ENCODE data around the gene TUBD1. TPM values are rescaled to one million over a fixed set of nuclear protein-coding genes. Genes with fewer than 3 reads are reported as not detected.
"Not testable (repeated sequence)": the region's sequence is repeated elsewhere in the genome, so short reads cannot be mapped to it uniquely, and the experiment has no call there.

The TUBD1 gene
- total RNA-seq, 1 donor from 2014 or later: 9.0 TPM

DNA sequence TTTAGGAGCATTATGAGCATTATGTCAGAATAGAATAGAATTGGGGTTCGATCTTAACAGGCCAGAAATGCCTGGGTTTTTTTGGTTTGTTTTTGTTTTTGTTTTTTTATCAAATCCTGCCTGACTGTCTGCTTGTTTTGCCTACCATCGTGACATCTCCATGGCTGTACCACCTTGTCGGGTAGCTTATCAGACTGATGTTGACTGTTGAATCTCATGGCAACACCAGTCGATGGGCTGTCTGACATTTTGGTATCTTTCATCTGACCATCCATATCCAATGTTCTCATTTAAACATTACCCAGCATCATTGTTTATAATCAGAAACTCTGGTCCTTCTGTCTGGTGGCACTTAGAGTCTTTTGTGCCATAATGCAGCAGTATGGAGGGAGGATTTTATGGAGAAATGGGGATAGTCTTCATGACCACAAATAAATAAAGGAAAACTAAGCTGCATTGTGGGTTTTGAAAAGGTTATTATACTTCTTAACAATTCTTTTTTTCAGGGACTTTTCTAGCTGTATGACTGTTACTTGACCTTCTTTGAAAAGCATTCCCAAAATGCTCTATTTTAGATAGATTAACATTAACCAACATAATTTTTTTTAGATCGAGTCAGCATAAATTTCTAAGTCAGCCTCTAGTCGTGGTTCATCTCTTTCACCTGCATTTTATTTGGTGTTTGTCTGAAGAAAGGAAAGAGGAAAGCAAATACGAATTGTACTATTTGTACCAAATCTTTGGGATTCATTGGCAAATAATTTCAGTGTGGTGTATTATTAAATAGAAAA lies 51.5 kb downstream of the TUBD1 start:
- Mint-ChIP-seq H3K27ac (ENCODE audit: unreplicated experiment) (peak overlapping the region; percentile 100), H3K36me3 (ENCODE audit: low read depth, unreplicated experiment) (peaks cover 41% of the 10 kb centered on the region), H3K4me3 (ENCODE audit: unreplicated experiment) (peak overlapping the region; percentile 98), H3K4me1 (ENCODE audit: low read depth, unreplicated experiment) (peaks cover 21% of the 10 kb centered on the region)
- H3K9me3 Mint-ChIP-seq (ENCODE audit: unreplicated experiment); FAIRE-seq; H2AFZ ChIP-seq (ENCODE audit: low read depth, low read length); DNase-seq (ENCODE audit: low read depth); H3K9me3 ChIP-seq (ENCODE audit: insufficient read depth, low read depth, low read length); H3K27me3 Mint-ChIP-seq (ENCODE audit: low read depth, unreplicated experiment); H3K27me3 ChIP-seq (ENCODE audit: insufficient read depth, low read length): not testable (repeated sequence)
- H3K4me1 ChIP-seq (ENCODE audit: insufficient read depth, low read length): peaks cover 25% of the 10 kb centered on the region
- H3K4me2 ChIP-seq (ENCODE audit: low read length): peak overlapping the region; percentile 85
- H3K79me2 ChIP-seq (ENCODE audit: insufficient read depth, low read length): peaks cover 50% of the 10 kb centered on the region
- peak overlapping the region; percentile 95 for H3K4me3 ChIP-seq (ENCODE audit: insufficient read depth, low read depth, low read length)
- H3K36me3 ChIP-seq (ENCODE audit: insufficient read depth, low read length): peaks cover 36% of the 10 kb centered on the region
- H4K20me1 ChIP-seq (ENCODE audit: insufficient read depth, low read length): peaks cover 19% of the 10 kb centered on the region
- peak overlapping the region; percentile 100 for H3K9ac ChIP-seq (ENCODE audit: low read length)
- H3K27ac ChIP-seq (ENCODE audit: low read depth, low read length): peak overlapping the region; percentile 100

DNA sequence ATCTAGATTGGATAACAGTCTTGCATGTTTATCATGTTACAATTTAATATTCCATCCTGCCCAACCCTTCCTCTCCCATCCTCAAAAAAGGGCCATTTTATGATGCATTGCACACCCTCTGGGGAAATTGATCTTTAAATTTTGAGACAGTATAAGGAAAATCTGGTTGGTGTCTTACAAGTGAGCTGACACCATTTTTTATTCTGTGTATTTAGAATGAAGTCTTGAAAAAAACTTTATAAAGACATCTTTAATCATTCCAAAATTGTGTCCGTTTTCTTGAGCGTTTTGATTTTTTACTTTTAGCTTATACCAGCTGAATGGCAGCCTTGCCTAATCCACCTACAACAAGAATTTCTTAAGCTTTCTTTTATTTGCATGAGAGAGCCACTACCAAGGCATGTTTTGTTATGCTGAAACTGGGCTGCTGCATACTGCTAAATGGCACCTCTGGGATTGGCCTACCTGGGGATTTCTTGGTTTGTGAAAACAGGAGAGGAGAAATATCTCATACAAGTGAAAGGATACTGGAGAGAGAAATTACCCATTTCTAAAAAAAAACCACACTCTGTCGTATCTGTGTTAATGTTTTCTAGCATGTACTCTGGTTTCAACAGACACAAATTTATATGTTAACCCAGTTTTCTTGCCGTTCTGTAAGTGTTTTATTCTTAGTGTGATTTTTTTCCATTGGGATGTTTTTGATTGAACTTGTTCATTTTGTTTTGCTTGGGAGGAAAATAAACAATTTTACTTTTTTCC lies 52.2 kb downstream of the TUBD1 start:
- H3K9ac ChIP-seq (ENCODE audit: low read length): peak overlapping the region; percentile 100
- H3K4me2 ChIP-seq (ENCODE audit: low read length): peak overlapping the region; percentile 85
- Mint-ChIP-seq H3K4me3 (ENCODE audit: unreplicated experiment) (peak overlapping the region; percentile 98), H3K36me3 (ENCODE audit: low read depth, unreplicated experiment) (peaks cover 41% of the 10 kb centered on the region), H3K4me1 (ENCODE audit: low read depth, unreplicated experiment) (peaks cover 17% of the 10 kb centered on the region), H3K27me3 (ENCODE audit: low read depth, unreplicated experiment) (no peaks in the 10 kb centered on the region), H3K9me3 (ENCODE audit: unreplicated experiment) (no peaks in the 10 kb centered on the region), H3K27ac (ENCODE audit: unreplicated experiment) (peak overlapping the region; percentile 100)
- peaks cover 36% of the 10 kb centered on the region for H3K36me3 ChIP-seq (ENCODE audit: insufficient read depth, low read length)
- no peak for FAIRE-seq
- peaks cover 18% of the 10 kb centered on the region for H3K4me1 ChIP-seq (ENCODE audit: insufficient read depth, low read length)
- H3K27me3 ChIP-seq (ENCODE audit: insufficient read depth, low read length): no peaks in the 10 kb centered on the region
- no peak for TF ChIP-seq EZH2 (IDR thresholded peaks at IDR 0.05; ENCODE audit: insufficient read depth, low read length)
- TF ChIP-seq, protein P1, sequence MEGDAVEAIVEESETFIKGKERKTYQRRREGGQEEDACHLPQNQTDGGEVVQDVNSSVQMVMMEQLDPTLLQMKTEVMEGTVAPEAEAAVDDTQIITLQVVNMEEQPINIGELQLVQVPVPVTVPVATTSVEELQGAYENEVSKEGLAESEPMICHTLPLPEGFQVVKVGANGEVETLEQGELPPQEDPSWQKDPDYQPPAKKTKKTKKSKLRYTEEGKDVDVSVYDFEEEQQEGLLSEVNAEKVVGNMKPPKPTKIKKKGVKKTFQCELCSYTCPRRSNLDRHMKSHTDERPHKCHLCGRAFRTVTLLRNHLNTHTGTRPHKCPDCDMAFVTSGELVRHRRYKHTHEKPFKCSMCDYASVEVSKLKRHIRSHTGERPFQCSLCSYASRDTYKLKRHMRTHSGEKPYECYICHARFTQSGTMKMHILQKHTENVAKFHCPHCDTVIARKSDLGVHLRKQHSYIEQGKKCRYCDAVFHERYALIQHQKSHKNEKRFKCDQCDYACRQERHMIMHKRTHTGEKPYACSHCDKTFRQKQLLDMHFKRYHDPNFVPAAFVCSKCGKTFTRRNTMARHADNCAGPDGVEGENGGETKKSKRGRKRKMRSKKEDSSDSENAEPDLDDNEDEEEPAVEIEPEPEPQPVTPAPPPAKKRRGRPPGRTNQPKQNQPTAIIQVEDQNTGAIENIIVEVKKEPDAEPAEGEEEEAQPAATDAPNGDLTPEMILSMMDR (IDR thresholded peaks at IDR 0.05; ENCODE audit: insufficient read depth, low read depth, low read length): no peak
- peak overlapping the region; percentile 100 for H3K27ac ChIP-seq (ENCODE audit: low read depth, low read length)
- H3K4me3 ChIP-seq (ENCODE audit: insufficient read depth, low read depth, low read length): peak overlapping the region; percentile 95
- peaks cover 19% of the 10 kb centered on the region for H4K20me1 ChIP-seq (ENCODE audit: insufficient read depth, low read length)
- H2AFZ ChIP-seq (ENCODE audit: low read depth, low read length): no peak overlapping the region
- no peak for DNase-seq (ENCODE audit: low read depth)
- H3K79me2 ChIP-seq (ENCODE audit: insufficient read depth, low read length): peaks cover 52% of the 10 kb centered on the region
- no peaks in the 10 kb centered on the region for H3K9me3 ChIP-seq (ENCODE audit: insufficient read depth, low read depth, low read length)

DNA sequence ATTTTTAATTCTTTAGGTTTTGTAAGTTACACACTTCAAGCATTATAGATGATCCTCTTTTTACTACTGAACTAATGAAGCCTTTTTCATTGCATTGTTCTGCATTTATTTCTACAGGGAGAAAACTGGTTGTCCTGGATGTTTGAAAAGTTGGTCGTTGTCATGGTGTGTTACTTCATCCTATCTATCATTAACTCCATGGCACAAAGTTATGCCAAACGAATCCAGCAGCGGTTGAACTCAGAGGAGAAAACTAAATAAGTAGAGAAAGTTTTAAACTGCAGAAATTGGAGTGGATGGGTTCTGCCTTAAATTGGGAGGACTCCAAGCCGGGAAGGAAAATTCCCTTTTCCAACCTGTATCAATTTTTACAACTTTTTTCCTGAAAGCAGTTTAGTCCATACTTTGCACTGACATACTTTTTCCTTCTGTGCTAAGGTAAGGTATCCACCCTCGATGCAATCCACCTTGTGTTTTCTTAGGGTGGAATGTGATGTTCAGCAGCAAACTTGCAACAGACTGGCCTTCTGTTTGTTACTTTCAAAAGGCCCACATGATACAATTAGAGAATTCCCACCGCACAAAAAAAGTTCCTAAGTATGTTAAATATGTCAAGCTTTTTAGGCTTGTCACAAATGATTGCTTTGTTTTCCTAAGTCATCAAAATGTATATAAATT lies 53.0 kb downstream of the TUBD1 start:
- no peaks in the 10 kb centered on the region for H3K9me3 ChIP-seq (ENCODE audit: insufficient read depth, low read depth, low read length)
- FAIRE-seq (no peak), DNase-seq (ENCODE audit: low read depth) (no peak)
- peak overlapping the region; percentile 95 for H3K4me3 ChIP-seq (ENCODE audit: insufficient read depth, low read depth, low read length)
- Mint-ChIP-seq H3K9me3 (ENCODE audit: unreplicated experiment) (no peaks in the 10 kb centered on the region), H3K36me3 (ENCODE audit: low read depth, unreplicated experiment) (peaks cover 41% of the 10 kb centered on the region), H3K27me3 (ENCODE audit: low read depth, unreplicated experiment) (no peaks in the 10 kb centered on the region), H3K27ac (ENCODE audit: unreplicated experiment) (peak overlapping the region; percentile 100), H3K4me3 (ENCODE audit: unreplicated experiment) (peak overlapping the region; percentile 98), H3K4me1 (ENCODE audit: low read depth, unreplicated experiment) (peaks cover 13% of the 10 kb centered on the region)
- peaks cover 36% of the 10 kb centered on the region for H3K36me3 ChIP-seq (ENCODE audit: insufficient read depth, low read length)
- H3K79me2 ChIP-seq (ENCODE audit: insufficient read depth, low read length): peaks cover 55% of the 10 kb centered on the region
- TF ChIP-seq EZH2 (IDR thresholded peaks at IDR 0.05; ENCODE audit: insufficient read depth, low read length): no peak
- TF ChIP-seq, protein P1 (IDR thresholded peaks at IDR 0.05; ENCODE audit: insufficient read depth, low read depth, low read length): no peak
- H2AFZ ChIP-seq (ENCODE audit: low read depth, low read length): no peak overlapping the region
- H3K4me2 ChIP-seq (ENCODE audit: low read length): peak overlapping the region; percentile 85
- peaks cover 19% of the 10 kb centered on the region for H4K20me1 ChIP-seq (ENCODE audit: insufficient read depth, low read length)
- peak overlapping the region; percentile 100 for H3K27ac ChIP-seq (ENCODE audit: low read depth, low read length)
- peaks cover 13% of the 10 kb centered on the region for H3K4me1 ChIP-seq (ENCODE audit: insufficient read depth, low read length)
- no peaks in the 10 kb centered on the region for H3K27me3 ChIP-seq (ENCODE audit: insufficient read depth, low read length)
- H3K9ac ChIP-seq (ENCODE audit: low read length): peak overlapping the region; percentile 100
